NCI-H1436 (cell line): ENCODE data around the gene CA12.

ENCODE experiments used
- DNase-seq: peaks from one replicate; lab custom pipeline; 2025; lab: John Stamatoyannopoulos, UW

CA12 gene

GRCh38 chr15:63306492-63307073 is 75.1 kb downstream of the CA12 start:
- no peak for DNase-seq

GRCh38 chr15:63305260-63305659 is 76.4 kb downstream of the CA12 start:
- no peak for DNase-seq

GRCh38 chr15:63301088-63301487 is 80.6 kb downstream of the CA12 start:
- no peak for DNase-seq

GRCh38 chr15:63299943-63300575 is 81.6 kb downstream of the CA12 start:
- DNase-seq = no peak

GRCh38 chr15:63296195-63296594 is 85.5 kb downstream of the CA12 start:
- no peak for DNase-seq

GRCh38 chr15:63295341-63295740 is 86.3 kb downstream of the CA12 start:
- no peak for DNase-seq

GRCh38 chr15:63294359-63294758 is 87.3 kb downstream of the CA12 start:
- no peak for DNase-seq

GRCh38 chr15:63292771-63293170 is 88.9 kb downstream of the CA12 start:
- DNase-seq = no peak

- no peak for DNase-seq
These were observed 89.4 kb downstream of the CA12 start for GRCh38 chr15:63292241-63292640.

- DNase-seq = no peak
These were observed 90.1 kb downstream of the CA12 start for GRCh38 chr15:63291507-63291906.

GRCh38 chr15:63288778-63289378 is 92.8 kb downstream of the CA12 start:
- DNase-seq = peak; percentile 41

GRCh38 chr15:63288342-63288741 is 93.3 kb downstream of the CA12 start:
- DNase-seq = no peak

- no peak for DNase-seq
These were observed 94.5 kb downstream of the CA12 start for GRCh38 chr15:63287109-63287508.

- no peak for DNase-seq
These were observed 97.3 kb downstream of the CA12 start for GRCh38 chr15:63284335-63284734.

- no peak for DNase-seq
These were observed 98.5 kb downstream of the CA12 start for GRCh38 chr15:63283126-63283525.

GRCh38 chr15:63277893-63278456 is 103.7 kb downstream of the CA12 start:
- peak; percentile 19 for DNase-seq

GRCh38 chr15:63277038-63277892 is 104.4 kb downstream of the CA12 start, which contains the start of gene APH1B:
Gene APH1B (plus strand): TSS chr15:63277605. CDS start chr15:63277624, 19 bp downstream.
- peak; percentile 84 for DNase-seq

- DNase-seq = no peak
These were observed 105.2 kb downstream of the CA12 start for GRCh38 chr15:63276342-63277037.

- DNase-seq = no peak
These were observed 107.2 kb downstream of the CA12 start for GRCh38 chr15:63274427-63274826.
